Neural cell (in vitro differentiated cells): ENCODE results near the gene ZSCAN21. TPM values are rescaled to one million over a fixed set of nuclear protein-coding genes. Genes with fewer than 3 reads are reported as not detected.

Source experiments
- H2AFZ ChIP-seq: fragments of 200-600, 300-800 bp; sonication (generic), shearing (Covaris generic); 2 replicates; pipeline ENCODE4 v1.6.0; 2014; ENCODE audit warnings: low read depth, mild to moderate bottlenecking, antibody characterized with exemption, low read length, moderate library complexity
- H3F3A ChIP-seq: fragments of 200-600 bp; shearing (Covaris generic); 2 replicates; pipeline ENCODE4 v1.6.1; 2016; ENCODE audit warnings: mild to moderate bottlenecking, moderate library complexity, mixed read lengths, antibody characterized with exemption, low read length; ENCODE audit not compliant: insufficient read depth, poor library complexity, severe bottlenecking
- H3K27ac ChIP-seq: fragments of 200-600, 300-800 bp; sonication (generic), shearing (Covaris generic); 2 replicates; pipeline ENCODE4 v1.5.1; 2014; ENCODE audit warnings: mild to moderate bottlenecking, low read length, moderate library complexity
- H3K27me3 ChIP-seq: fragments of 300-800, 200-600 bp; sonication (generic), shearing (Covaris generic); 2 replicates; pipeline ENCODE4 v1.6.0; 2014; ENCODE audit warnings: mild to moderate bottlenecking, low read depth, low read length, moderate library complexity; ENCODE audit not compliant: insufficient read depth
- H3K36me3 ChIP-seq: fragments of 300-800, 200-600 bp; sonication (generic), shearing (Covaris generic); 2 replicates; pipeline ENCODE4 v1.5.1; 2014; ENCODE audit warnings: mild to moderate bottlenecking, antibody characterized with exemption, low read length, moderate library complexity; ENCODE audit not compliant: insufficient read depth
- H3K4me2 ChIP-seq: fragments of 300-800, 200-600 bp; sonication (generic), shearing (Covaris generic); 2 replicates; pipeline ENCODE4 v1.6.0; 2014; ENCODE audit warnings: mild to moderate bottlenecking, low read length
- H3K4me3 ChIP-seq: fragments of 300-800, 200-600 bp; sonication (generic), shearing (Covaris generic); 2 replicates; pipeline ENCODE4 v1.5.1; 2014; ENCODE audit warnings: mild to moderate bottlenecking, low read length, moderate library complexity
- H3K79me2 ChIP-seq: fragments of 200-600 bp; shearing (Covaris generic); replicated peaks from 2 replicates; pipeline ENCODE4 v1.6.0; 2014; ENCODE audit warnings: mild to moderate bottlenecking, low read length, moderate library complexity; ENCODE audit not compliant: insufficient read depth
- H3K9ac ChIP-seq: fragments of 300-800, 200-600 bp; sonication (generic), shearing (Covaris generic); 2 replicates; pipeline ENCODE4 v1.6.1; 2016; ENCODE audit warnings: mild to moderate bottlenecking, low read length, mixed read lengths
- H3K9me2 ChIP-seq: fragments of 200-600 bp; shearing (Covaris generic); 2 replicates; pipeline ENCODE4 v1.6.1; 2016; ENCODE audit warnings: mild to moderate bottlenecking, low read length, mixed read lengths; ENCODE audit not compliant: insufficient read depth
- H3K9me3 ChIP-seq: fragments of 200-600, 300-800 bp; sonication (generic), shearing (Covaris generic); 2 replicates; pipeline ENCODE4 v1.6.1; 2016; ENCODE audit warnings: mild to moderate bottlenecking, mixed run types, low read length, moderate library complexity, mixed read lengths
- H4K20me1 ChIP-seq: fragments of 200-600 bp; shearing (Covaris generic); 2 replicates; pipeline ENCODE4 v1.6.1; 2016; ENCODE audit warnings: mild to moderate bottlenecking, mixed run types; ENCODE audit not compliant: insufficient read depth
- CTCF ChIP-seq: fragments of 450-650 bp; IDR thresholded peaks from 2 replicates; pipeline ENCODE4 v1.5.1; 2014; ENCODE audit warnings: antibody characterized with exemption, mild to moderate bottlenecking, moderate library complexity; ENCODE audit not compliant: poor library complexity, severe bottlenecking
- EP300 ChIP-seq: fragments of 450-650 bp; conservative IDR thresholded peaks from 2 replicates; pipeline ENCODE4 v1.6.1; 2014; ENCODE audit warnings: antibody characterized with exemption, mild to moderate bottlenecking, moderate library complexity; ENCODE audit not compliant: poor library complexity, severe bottlenecking
- EZH2 ChIP-seq: fragments of 200-600, 300-800 bp; shearing (Covaris generic), sonication (generic); IDR thresholded peaks from 2 replicates; pipeline ENCODE4 v1.6.1; 2014; ENCODE audit warnings: antibody characterized with exemption, low read length, borderline replicate concordance, mild to moderate bottlenecking; ENCODE audit not compliant: insufficient read depth, poor library complexity, severe bottlenecking
- MXI1 ChIP-seq: fragments of 450-650 bp; conservative IDR thresholded peaks from 2 replicates; pipeline ENCODE4 v1.6.1; 2014; ENCODE audit warnings: antibody characterized with exemption, mild to moderate bottlenecking; ENCODE audit not compliant: poor library complexity, severe bottlenecking
- POLR2AphosphoS5 ChIP-seq: IDR thresholded peaks from 2 replicates; pipeline ENCODE4 v1.6.1; 2012
- RAD21 ChIP-seq: fragments of 450-650 bp; conservative IDR thresholded peaks from 2 replicates; pipeline ENCODE4 v1.6.1; 2014; ENCODE audit warnings: antibody characterized with exemption, mild to moderate bottlenecking, moderate library complexity
- SMC3 ChIP-seq: fragments of 450-650 bp; conservative IDR thresholded peaks from 2 replicates; pipeline ENCODE4 v1.6.1; 2014; ENCODE audit warnings: antibody characterized with exemption, mild to moderate bottlenecking, moderate library complexity; ENCODE audit not compliant: poor library complexity
- TAF1 ChIP-seq: IDR thresholded peaks from 2 replicates; pipeline ENCODE4 v1.6.1; 2012; ENCODE audit warnings: low read depth
- polyA plus RNA-seq: library from polyadenylated mRNA; depleted of rRNA; stranded (reverse); fragments of >200 nt; gene quantifications from 2 replicates; pipeline ENCODE4 v1.2.3, GENCODE V29; 2014
- TF ChIP-seq, protein P1 (sequence below): IDR thresholded peaks from 2 replicates; pipeline ENCODE4 v1.6.1; 2012; ENCODE audit warnings: borderline replicate concordance

ZSCAN21 gene
- polyA plus RNA-seq, 1 donor from 2014 or later, result 27.6 TPM

- Histone ChIP-seq H3K36me3 (no peaks in the 10 kb centered on the region), H3K9me2 (no peaks in the 10 kb centered on the region), H2AFZ (no peak overlapping the region), H3K9me3 (no peaks in the 10 kb centered on the region), H3K4me2 (no peak overlapping the region), H4K20me1 (no peaks in the 10 kb centered on the region), H3K27me3 (no peaks in the 10 kb centered on the region), H3F3A (no peaks in the 10 kb centered on the region), H3K79me2 (peaks cover 67% of the 10 kb centered on the region), H3K4me3 (no peak overlapping the region), H3K9ac (no peak overlapping the region), H3K27ac (no peak overlapping the region)
- TF ChIP-seq SMC3, result no peak
These were observed 29.7 kb upstream of the ZSCAN21 start for GRCh38 chr7:100019908-100020307.

GRCh38 chr7:100021297-100021696 is 28.3 kb upstream of the ZSCAN21 start:
- Histone ChIP-seq H3K9me2 (no peaks in the 10 kb centered on the region), H4K20me1 (no peaks in the 10 kb centered on the region), H3F3A (no peaks in the 10 kb centered on the region), H3K27ac (no peak overlapping the region), H3K27me3 (no peaks in the 10 kb centered on the region), H2AFZ (no peak overlapping the region), H3K36me3 (no peaks in the 10 kb centered on the region), H3K9ac (no peak overlapping the region), H3K4me2 (no peak overlapping the region), H3K9me3 (no peaks in the 10 kb centered on the region), H3K79me2 (peaks cover 63% of the 10 kb centered on the region), H3K4me3 (no peak overlapping the region)
- TF ChIP-seq POLR2AphosphoS5 (no peak), MXI1 (no peak), CTCF (no peak), EP300 (no peak), RAD21 (no peak), EZH2 (no peak), SMC3 (no peak), TAF1 (no peak)
- TF ChIP-seq, protein P1, sequence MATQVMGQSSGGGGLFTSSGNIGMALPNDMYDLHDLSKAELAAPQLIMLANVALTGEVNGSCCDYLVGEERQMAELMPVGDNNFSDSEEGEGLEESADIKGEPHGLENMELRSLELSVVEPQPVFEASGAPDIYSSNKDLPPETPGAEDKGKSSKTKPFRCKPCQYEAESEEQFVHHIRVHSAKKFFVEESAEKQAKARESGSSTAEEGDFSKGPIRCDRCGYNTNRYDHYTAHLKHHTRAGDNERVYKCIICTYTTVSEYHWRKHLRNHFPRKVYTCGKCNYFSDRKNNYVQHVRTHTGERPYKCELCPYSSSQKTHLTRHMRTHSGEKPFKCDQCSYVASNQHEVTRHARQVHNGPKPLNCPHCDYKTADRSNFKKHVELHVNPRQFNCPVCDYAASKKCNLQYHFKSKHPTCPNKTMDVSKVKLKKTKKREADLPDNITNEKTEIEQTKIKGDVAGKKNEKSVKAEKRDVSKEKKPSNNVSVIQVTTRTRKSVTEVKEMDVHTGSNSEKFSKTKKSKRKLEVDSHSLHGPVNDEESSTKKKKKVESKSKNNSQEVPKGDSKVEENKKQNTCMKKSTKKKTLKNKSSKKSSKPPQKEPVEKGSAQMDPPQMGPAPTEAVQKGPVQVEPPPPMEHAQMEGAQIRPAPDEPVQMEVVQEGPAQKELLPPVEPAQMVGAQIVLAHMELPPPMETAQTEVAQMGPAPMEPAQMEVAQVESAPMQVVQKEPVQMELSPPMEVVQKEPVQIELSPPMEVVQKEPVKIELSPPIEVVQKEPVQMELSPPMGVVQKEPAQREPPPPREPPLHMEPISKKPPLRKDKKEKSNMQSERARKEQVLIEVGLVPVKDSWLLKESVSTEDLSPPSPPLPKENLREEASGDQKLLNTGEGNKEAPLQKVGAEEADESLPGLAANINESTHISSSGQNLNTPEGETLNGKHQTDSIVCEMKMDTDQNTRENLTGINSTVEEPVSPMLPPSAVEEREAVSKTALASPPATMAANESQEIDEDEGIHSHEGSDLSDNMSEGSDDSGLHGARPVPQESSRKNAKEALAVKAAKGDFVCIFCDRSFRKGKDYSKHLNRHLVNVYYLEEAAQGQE, result no peak

DNA sequence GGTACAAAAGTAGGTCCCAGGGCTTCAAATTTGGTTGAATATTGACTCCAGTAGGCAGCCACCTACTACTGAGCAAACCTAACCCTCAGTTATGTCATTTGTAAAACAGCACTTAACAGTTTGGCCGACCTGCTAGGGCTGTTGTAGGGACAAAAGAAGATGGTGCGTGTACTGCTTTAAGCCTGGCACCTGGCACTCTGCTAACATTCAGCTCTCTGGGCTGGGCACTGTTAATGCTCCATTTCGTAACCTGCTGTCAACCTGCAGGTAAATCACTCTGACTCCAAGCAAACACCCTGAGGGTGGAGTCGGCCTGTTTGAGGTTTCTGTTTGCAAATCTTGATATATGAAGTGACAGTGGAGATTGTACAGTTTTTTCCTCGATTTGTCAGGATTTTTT is 27.0 kb upstream of the ZSCAN21 start:
- no peak overlapping the region for H3K4me3 ChIP-seq
- TF ChIP-seq POLR2AphosphoS5 (no peak), EP300 (no peak), RAD21 (no peak), MXI1 (no peak), CTCF (no peak), TAF1 (no peak)
- H3K9me3 ChIP-seq, result no peaks in the 10 kb centered on the region
- H3K27me3 ChIP-seq, result no peaks in the 10 kb centered on the region
- H3K79me2 ChIP-seq, result peaks cover 50% of the 10 kb centered on the region
- no peak overlapping the region for H2AFZ ChIP-seq
- no peaks in the 10 kb centered on the region for H3K36me3 ChIP-seq
- no peak overlapping the region for H3K9ac ChIP-seq
- no peaks in the 10 kb centered on the region for H4K20me1 ChIP-seq
- H3K4me2 ChIP-seq, result no peak overlapping the region
- H3K9me2 ChIP-seq, result no peaks in the 10 kb centered on the region
- no peak overlapping the region for H3K27ac ChIP-seq
- H3F3A ChIP-seq, result no peaks in the 10 kb centered on the region
